ENCODE data around the gene AQP12A.

GRCh38 chr2:240720686-240721595 is 29.3 kb downstream of the AQP12A start:
- TF ChIP-seq CTCF (IDR thresholded peaks at IDR 0.05), result no peak
- no peak for TF ChIP-seq POLR2A (IDR thresholded peaks at IDR 0.05)

Measured in thyroid gland (tissue), 4 donors.